Tibial nerve (tissue), 4 donors: ENCODE measurements around the gene GRIK4.

Experiments used
- CTCF ChIP-seq, 5 experiments: fragments of 200-600 bp in 3 of 5; fragments of 450-650 bp in 2 of 5; sonication (generic) in 3 of 5; IDR thresholded peaks; one replicate each; pipeline ENCODE4 v1.5.1; 2016 to 2019; ENCODE audit warnings: antibody characterized with exemption in 5 of 5, mild to moderate bottlenecking in 3 of 5, moderate library complexity in 2 of 5
- EP300 ChIP-seq, 2 donors: sonication (generic); formaldehyde crosslinking; IDR thresholded peaks; one replicate each; pipeline ENCODE4 v1.6.1; 2017; ENCODE audit warnings: antibody characterized with exemption in 2 of 2, mild to moderate bottlenecking in 1 of 2
- POLR2A ChIP-seq, 2 donors: fragments of 450-650 bp; IDR thresholded peaks; one replicate each; pipeline ENCODE4 v1.6.1; 2017; ENCODE audit warnings: antibody characterized with exemption in 2 of 2, mild to moderate bottlenecking in 2 of 2, moderate library complexity in 2 of 2

GRCh38 chr11:120516461-120517389 is 5.2 kb downstream of the GRIK4 start:
- TF ChIP-seq CTCF (IDR thresholded peaks at IDR 0.05) (no peak), POLR2A (IDR thresholded peaks at IDR 0.05) (no peak), EP300 (IDR thresholded peaks at IDR 0.05) (no peak)
